Keratinocyte (primary cell): ENCODE measurements around the gene CASZ1. TPM values are rescaled to one million over a fixed set of nuclear protein-coding genes. Genes with fewer than 3 reads are reported as not detected.
A peak's percentile ranks its signal among the peaks of the same experiment; 100 is the strongest.

Source experiments
- DNase-seq: peaks from one replicate; pipeline ENCODE4 v3.0.0-alpha.2; 2011; ENCODE audit warnings: low read depth, missing footprints, low spot score
- FAIRE-seq: peaks from 2 replicates; lab custom pipeline; 2011; peaks lifted over from hg19 to GRCh38; lab: Jason Lieb, UNC
- H2AFZ ChIP-seq: 2 replicates; pipeline ENCODE4 v1.6.0; 2012; ENCODE audit warnings: low read length, control low read depth, inconsistent platforms; ENCODE audit not compliant: control insufficient read depth
- H3K27ac ChIP-seq: 2 replicates; pipeline ENCODE4 v1.5.1; 2011; ENCODE audit warnings: low read length; ENCODE audit not compliant: control insufficient read depth, insufficient read depth
- H3K27me3 ChIP-seq: 3 replicates; pipeline ENCODE4 v1.6.0; 2011; ENCODE audit warnings: low read length; ENCODE audit not compliant: control insufficient read depth, insufficient read depth; ENCODE audit errors: extremely low read depth
- H3K36me3 ChIP-seq, 2 experiments: 2 replicates in 1 of 2; 3 replicates in 1 of 2; pipeline ENCODE4 v1.5.1; 2011; ENCODE audit warnings: low read length in 2 of 2, mild to moderate bottlenecking in 1 of 2; ENCODE audit not compliant: control insufficient read depth in 2 of 2, insufficient read depth in 2 of 2; ENCODE audit errors: extremely low read depth in 1 of 2
- H3K4me1 ChIP-seq: 3 replicates; pipeline ENCODE4 v1.5.1; 2011; ENCODE audit warnings: low read length; ENCODE audit not compliant: control insufficient read depth, insufficient read depth; ENCODE audit errors: extremely low read depth
- H3K4me2 ChIP-seq: 3 replicates; pipeline ENCODE4 v1.6.0; 2011; ENCODE audit warnings: low read depth, low read length; ENCODE audit not compliant: control insufficient read depth, insufficient read depth; ENCODE audit errors: extremely low read depth
- H3K4me3 ChIP-seq, 3 experiments: fragments of 200-600 bp in 1 of 3; sonication (generic) in 1 of 3; 2 replicates in 2 of 3; 3 replicates in 1 of 3; pipeline ENCODE4 v1.5.1; 2011 to 2016; ENCODE audit warnings: low read length in 3 of 3, mild to moderate bottlenecking in 3 of 3, control low read depth in 2 of 3, inconsistent platforms in 1 of 3, low read depth in 1 of 3, mixed read lengths in 1 of 3, mixed run types in 1 of 3, moderate library complexity in 1 of 3; ENCODE audit not compliant: control insufficient read depth in 2 of 3, insufficient read depth in 2 of 3; ENCODE audit errors: extremely low read depth in 1 of 3
- H3K79me2 ChIP-seq: 2 replicates; pipeline ENCODE4 v1.6.0; 2012; ENCODE audit warnings: low read length; ENCODE audit not compliant: control insufficient read depth, insufficient read depth
- H3K9ac ChIP-seq: 3 replicates; pipeline ENCODE4 v1.6.0; 2011; ENCODE audit warnings: low read length; ENCODE audit not compliant: control insufficient read depth, insufficient read depth; ENCODE audit errors: extremely low read depth
- H3K9me1 ChIP-seq: 3 replicates; pipeline ENCODE4 v1.6.0; 2011; ENCODE audit warnings: low read length; ENCODE audit not compliant: control insufficient read depth, insufficient read depth; ENCODE audit errors: extremely low read depth
- H3K9me3 ChIP-seq: 2 replicates; pipeline ENCODE4 v1.5.1; 2012; ENCODE audit warnings: low read depth, low read length; ENCODE audit not compliant: control insufficient read depth
- H4K20me1 ChIP-seq: 3 replicates; pipeline ENCODE4 v1.6.0; 2011; ENCODE audit warnings: low read length; ENCODE audit not compliant: control insufficient read depth, insufficient read depth; ENCODE audit errors: extremely low read depth
- EZH2 ChIP-seq: IDR thresholded peaks from one replicate; pipeline ENCODE4 v1.6.1; 2012; ENCODE audit warnings: inconsistent platforms, mild to moderate bottlenecking, low read length, moderate library complexity
- dilution Hi-C: fragments of 300-500 bp; cut with MboI; formaldehyde crosslinking; loops from one replicate; pipeline ENCODE4 v1.7.0; 2020; ENCODE audit warnings: low sequenced_read_pairs; ENCODE audit not compliant: extremely low pct_ligation_motif_present
- polyA plus RNA-seq, 5 experiments: library from polyadenylated mRNA; depleted of rRNA in 3 of 5; stranded (reverse) in 3 of 5; stranded (forward) in 1 of 5; unstranded in 1 of 5; fragments of >200 nt; gene quantifications; 1 replicate in 1 of 5; 2 replicates in 3 of 5; 3 replicates in 1 of 5; pipeline versions ENCODE4 v1.2.1 to v1.2.3, GENCODE V29; 2011 to 2012; ENCODE audit warnings: missing spikeins in 2 of 5, low read depth in 1 of 5, low replicate concordance in 1 of 5
- TF ChIP-seq, protein P1 (sequence below), 3 experiments: IDR thresholded peaks in 1 of 3; conservative IDR thresholded peaks in 1 of 3; optimal IDR thresholded peaks in 1 of 3; 2 replicates in 2 of 3; 3 replicates in 1 of 3; pipeline versions ENCODE3 to v1.5.1; 2011; ENCODE audit warnings: low read length in 3 of 3, mild to moderate bottlenecking in 3 of 3, moderate library complexity in 2 of 3, control low read depth in 1 of 3, inconsistent platforms in 1 of 3; ENCODE audit not compliant: insufficient read depth in 2 of 3; ENCODE audit errors: extremely low read depth in 1 of 3

CASZ1 gene
- polyA plus RNA-seq, 1 donor (not counting 4 experiments of a cell fraction or from before 2014, with no cell fraction given) = 2.8 TPM

DNA sequence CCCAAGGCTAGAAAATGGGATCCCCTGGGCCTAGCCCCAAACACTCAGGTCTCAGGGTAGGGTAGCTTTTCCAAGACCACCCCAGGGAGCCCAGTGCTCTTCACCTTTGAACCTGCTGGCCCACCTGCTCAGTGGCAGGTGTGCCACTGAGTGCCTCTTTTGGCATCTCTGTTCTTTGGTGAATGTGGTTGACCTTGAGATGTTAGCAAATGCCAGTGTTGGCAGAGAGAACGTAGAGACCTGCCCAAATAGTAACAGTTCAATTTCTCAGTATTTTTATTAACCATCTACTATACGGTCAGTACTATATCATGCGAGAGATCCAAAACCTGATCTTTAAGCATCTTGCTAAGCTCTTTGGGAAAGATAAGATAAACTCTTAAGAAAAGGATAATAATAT is 193.5 kb downstream of the CASZ1 start:
- peaks cover 2% of the 10 kb centered on the region for H3K9me1 ChIP-seq
- no peaks in the 10 kb centered on the region for H3K27me3 ChIP-seq
- TF ChIP-seq EZH2 = no peak
- TF ChIP-seq, protein P1, sequence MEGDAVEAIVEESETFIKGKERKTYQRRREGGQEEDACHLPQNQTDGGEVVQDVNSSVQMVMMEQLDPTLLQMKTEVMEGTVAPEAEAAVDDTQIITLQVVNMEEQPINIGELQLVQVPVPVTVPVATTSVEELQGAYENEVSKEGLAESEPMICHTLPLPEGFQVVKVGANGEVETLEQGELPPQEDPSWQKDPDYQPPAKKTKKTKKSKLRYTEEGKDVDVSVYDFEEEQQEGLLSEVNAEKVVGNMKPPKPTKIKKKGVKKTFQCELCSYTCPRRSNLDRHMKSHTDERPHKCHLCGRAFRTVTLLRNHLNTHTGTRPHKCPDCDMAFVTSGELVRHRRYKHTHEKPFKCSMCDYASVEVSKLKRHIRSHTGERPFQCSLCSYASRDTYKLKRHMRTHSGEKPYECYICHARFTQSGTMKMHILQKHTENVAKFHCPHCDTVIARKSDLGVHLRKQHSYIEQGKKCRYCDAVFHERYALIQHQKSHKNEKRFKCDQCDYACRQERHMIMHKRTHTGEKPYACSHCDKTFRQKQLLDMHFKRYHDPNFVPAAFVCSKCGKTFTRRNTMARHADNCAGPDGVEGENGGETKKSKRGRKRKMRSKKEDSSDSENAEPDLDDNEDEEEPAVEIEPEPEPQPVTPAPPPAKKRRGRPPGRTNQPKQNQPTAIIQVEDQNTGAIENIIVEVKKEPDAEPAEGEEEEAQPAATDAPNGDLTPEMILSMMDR (optimal IDR thresholded peaks at IDR 0.05 in 1 of 3, IDR thresholded peaks at IDR 0.05 in 1 of 3, conservative IDR thresholded peaks at IDR 0.05 in 1 of 3; ENCODE audit: extremely low read depth in 1 of 3, insufficient read depth in 2 of 3, low read length in 3 of 3) = no peak
- H2AFZ ChIP-seq = no peak overlapping the region
- H4K20me1 ChIP-seq = no peaks in the 10 kb centered on the region
- no peaks in the 10 kb centered on the region for H3K9me3 ChIP-seq
- no peak overlapping the region for H3K4me3 ChIP-seq
- no peak overlapping the region for H3K4me2 ChIP-seq
- peaks cover 0 to 3% of the 10 kb centered on the region in 2 experiments for H3K36me3 ChIP-seq
- no peaks in the 10 kb centered on the region for H3K79me2 ChIP-seq
- no peak overlapping the region for H3K27ac ChIP-seq
- peaks cover 23% of the 10 kb centered on the region for H3K4me1 ChIP-seq
- no peak overlapping the region for H3K9ac ChIP-seq
- dilution Hi-C loops = no loop called here
- no peak for FAIRE-seq
- no peak for DNase-seq

GRCh38 chr1:10601342-10602070 is 194.9 kb downstream of the CASZ1 start:
- Histone ChIP-seq H3K9me1 (peaks cover 2% of the 10 kb centered on the region), H3K79me2 (no peaks in the 10 kb centered on the region), H3K4me1 (peaks cover 23% of the 10 kb centered on the region), H3K9me3 (no peaks in the 10 kb centered on the region), H2AFZ (no peak overlapping the region), H3K4me2 (no peak overlapping the region), H4K20me1 (no peaks in the 10 kb centered on the region), H3K27ac (no peak overlapping the region), H3K27me3 (no peaks in the 10 kb centered on the region), H3K4me3 (no peak overlapping the region), H3K36me3 (peaks cover 0 to 3% of the 10 kb centered on the region in 2 experiments), H3K9ac (no peak overlapping the region)
- TF ChIP-seq EZH2 = no peak
- TF ChIP-seq, protein P1 (optimal IDR thresholded peaks at IDR 0.05 in 1 of 3, IDR thresholded peaks at IDR 0.05 in 1 of 3, conservative IDR thresholded peaks at IDR 0.05 in 1 of 3; ENCODE audit: extremely low read depth in 1 of 3, insufficient read depth in 2 of 3, low read length in 3 of 3) = no peak
- dilution Hi-C loops = no loop called here
- FAIRE-seq (peak; percentile 9), DNase-seq (no peak)
